SK-N-SH treated with all-trans-retinoic acid at 6 μM for 48 hours (cell line): Measurements from ENCODE around the gene HMCN2.

Experiments used
- ARNTL ChIP-seq: fragments of 450-650 bp; formaldehyde crosslinking; IDR thresholded peaks from 2 replicates; pipeline ENCODE4 v1.5.0; 2020; ENCODE audit warnings: low read depth, mild to moderate bottlenecking, moderate library complexity, borderline replicate concordance
- CREB5 ChIP-seq: fragments of 250-450 bp; sonication (Bioruptor Pico); IDR thresholded peaks from 2 replicates; pipeline ENCODE4 v1.5.1; 2020; ENCODE audit warnings: low read depth, mild to moderate bottlenecking, moderate library complexity
- CSRNP3 ChIP-seq: fragments of 250-450 bp; sonication (Bioruptor Pico); IDR thresholded peaks from 2 replicates; pipeline ENCODE4 v1.5.1; 2021; ENCODE audit warnings: mild to moderate bottlenecking, moderate library complexity
- OSR1 ChIP-seq: fragments of 250-450 bp; sonication (Bioruptor Pico); IDR thresholded peaks from 2 replicates; pipeline ENCODE4 v1.8.0; 2022; ENCODE audit warnings: moderate library complexity, mild to moderate bottlenecking, inconsistent platforms
- PATZ1 ChIP-seq: fragments of 250-450 bp; sonication (Bioruptor Pico); IDR thresholded peaks from 2 replicates; pipeline ENCODE4 v1.8.0; 2020; ENCODE audit warnings: mild to moderate bottlenecking, moderate library complexity, borderline replicate concordance
- PPARA ChIP-seq: fragments of 250-450 bp; sonication (Bioruptor Pico); IDR thresholded peaks from 2 replicates; pipeline ENCODE4 v1.5.0; 2020; ENCODE audit warnings: mild to moderate bottlenecking, borderline replicate concordance
- SNAI2 ChIP-seq: fragments of 250-450 bp; sonication (Bioruptor Pico); IDR thresholded peaks from 2 replicates; pipeline ENCODE4 v1.5.0; 2020; ENCODE audit warnings: mild to moderate bottlenecking, moderate library complexity
- TOX ChIP-seq: fragments of 250-450 bp; sonication (Bioruptor Pico); IDR thresholded peaks from 2 replicates; pipeline ENCODE4 v1.8.0; 2021; ENCODE audit warnings: mild to moderate bottlenecking, moderate library complexity, borderline replicate concordance
- ZFP3 ChIP-seq: fragments of 250-450 bp; sonication (Bioruptor Pico); IDR thresholded peaks from 2 replicates; pipeline ENCODE4 v1.5.0; 2020; ENCODE audit warnings: mild to moderate bottlenecking, moderate library complexity
- ZNF565 ChIP-seq: fragments of 450-650 bp; formaldehyde crosslinking; conservative IDR thresholded peaks from 2 replicates; pipeline ENCODE4 v1.5.0; 2020; ENCODE audit warnings: low read depth, mild to moderate bottlenecking, moderate library complexity
- ZNF70 ChIP-seq: fragments of 450-650 bp; formaldehyde crosslinking; IDR thresholded peaks from 2 replicates; pipeline ENCODE4 v1.5.0; 2020; ENCODE audit warnings: mild to moderate bottlenecking, moderate library complexity

- TF ChIP-seq OSR1 (CRISPR knock-in tag) (no peak), PATZ1 (no peak), ZNF70 (CRISPR knock-in tag) (no peak), ZFP3 (CRISPR knock-in tag) (no peak), CREB5 (CRISPR knock-in tag) (no peak), CSRNP3 (CRISPR knock-in tag) (no peak), TOX (no peak), SNAI2 (no peak), PPARA (no peak), ZNF565 (CRISPR knock-in tag) (no peak), ARNTL (CRISPR knock-in tag) (no peak)
Observed at GRCh38 chr9:130304116-130304515, 38.6 kb downstream of the HMCN2 start.
